Erythroblast (primary cell): ENCODE data around the gene C1orf198.

Experiments used
- GATA1 ChIP-seq: IDR thresholded peaks from 2 replicates; pipeline ENCODE4 v1.6.1; 2011; ENCODE audit warnings: low read depth, mild to moderate bottlenecking, control low read depth, low read length, moderate library complexity
- POLR2A ChIP-seq: IDR thresholded peaks from 2 replicates; pipeline ENCODE4 v1.6.1; 2011; ENCODE audit warnings: mild to moderate bottlenecking, low read length

GRCh38 chr1:230907472-230908205 is 39.3 kb upstream of the C1orf198 start:
- TF ChIP-seq POLR2A (no peak), GATA1 (no peak)
